Effector memory CD4-positive, alpha-beta T cell (primary cell): ENCODE measurements around the gene PDZRN4.
A peak's percentile ranks its signal among the peaks of the same experiment; 100 is the strongest.

ENCODE experiments used
- DNase-seq, 3 donors: peaks; one replicate each; pipeline ENCODE4 v3.0.0-alpha.2; 2020
- H3K27ac ChIP-seq: 2 replicates; pipeline ENCODE4 v1.7.0; 2013; ENCODE audit warnings: mild to moderate bottlenecking, low read length, moderate library complexity; ENCODE audit not compliant: insufficient read depth, poor library complexity, severe bottlenecking
- H3K27me3 ChIP-seq: replicated peaks from 2 replicates; pipeline ENCODE4 v1.7.0; 2013; ENCODE audit warnings: mild to moderate bottlenecking, low read length; ENCODE audit not compliant: insufficient read depth, control insufficient read depth, poor library complexity, severe bottlenecking
- H3K36me3 ChIP-seq: 2 replicates; pipeline ENCODE4 v1.7.0; 2013; ENCODE audit warnings: mild to moderate bottlenecking, low read length, moderate library complexity; ENCODE audit not compliant: control insufficient read depth, insufficient read depth
- H3K4me1 ChIP-seq: 2 replicates; pipeline ENCODE4 v1.7.0; 2013; ENCODE audit warnings: low read length, mild to moderate bottlenecking; ENCODE audit not compliant: control insufficient read depth, insufficient read depth, poor library complexity, severe bottlenecking
- H3K4me3 ChIP-seq: 2 replicates; pipeline ENCODE4 v1.7.0; 2013; ENCODE audit warnings: low read length, low read depth, mild to moderate bottlenecking; ENCODE audit not compliant: insufficient read depth, poor library complexity, severe bottlenecking
- H3K9me3 ChIP-seq: 2 replicates; pipeline ENCODE4 v1.7.0; 2013; ENCODE audit warnings: mild to moderate bottlenecking, low read length, moderate library complexity; ENCODE audit not compliant: control insufficient read depth

The PDZRN4 gene

GRCh38 chr12:41510470-41510869 lies 322.4 kb downstream of the PDZRN4 start:
- H3K4me3 ChIP-seq, result no peak overlapping the region
- no peak for DNase-seq
- H3K9me3 ChIP-seq, result no peaks in the 10 kb centered on the region
- no peaks in the 10 kb centered on the region for H3K4me1 ChIP-seq
- no peaks in the 10 kb centered on the region for H3K27me3 ChIP-seq
- H3K36me3 ChIP-seq, result no peaks in the 10 kb centered on the region
- H3K27ac ChIP-seq, result no peak overlapping the region

GRCh38 chr12:41511247-41511646 lies 323.1 kb downstream of the PDZRN4 start:
- H3K36me3 ChIP-seq, result no peaks in the 10 kb centered on the region
- no peaks in the 10 kb centered on the region for H3K27me3 ChIP-seq
- no peaks in the 10 kb centered on the region for H3K4me1 ChIP-seq
- H3K4me3 ChIP-seq, result no peak overlapping the region
- no peaks in the 10 kb centered on the region for H3K9me3 ChIP-seq
- DNase-seq, result no peak
- H3K27ac ChIP-seq, result no peak overlapping the region

- Histone ChIP-seq H3K4me1 (no peaks in the 10 kb centered on the region), H3K27me3 (no peaks in the 10 kb centered on the region), H3K27ac (no peak overlapping the region), H3K9me3 (no peaks in the 10 kb centered on the region), H3K36me3 (no peaks in the 10 kb centered on the region), H3K4me3 (no peak overlapping the region)
- DNase-seq, result no peak
Measured at GRCh38 chr12:41512497-41512896, 324.4 kb downstream of the PDZRN4 start.

GRCh38 chr12:41514021-41514777 lies 326.1 kb downstream of the PDZRN4 start:
- Histone ChIP-seq H3K27ac (no peak overlapping the region), H3K9me3 (no peaks in the 10 kb centered on the region), H3K4me1 (no peaks in the 10 kb centered on the region), H3K36me3 (no peaks in the 10 kb centered on the region), H3K4me3 (no peak overlapping the region), H3K27me3 (no peaks in the 10 kb centered on the region)
- no peak for DNase-seq

GRCh38 chr12:41514907-41515306 lies 326.8 kb downstream of the PDZRN4 start:
- no peak for DNase-seq
- Histone ChIP-seq H3K4me3 (no peak overlapping the region), H3K27me3 (no peaks in the 10 kb centered on the region), H3K27ac (no peak overlapping the region), H3K4me1 (no peaks in the 10 kb centered on the region), H3K9me3 (no peaks in the 10 kb centered on the region), H3K36me3 (no peaks in the 10 kb centered on the region)

- no peak overlapping the region for H3K4me3 ChIP-seq
- no peak overlapping the region for H3K27ac ChIP-seq
- H3K9me3 ChIP-seq, result no peaks in the 10 kb centered on the region
- no peaks in the 10 kb centered on the region for H3K4me1 ChIP-seq
- H3K36me3 ChIP-seq, result no peaks in the 10 kb centered on the region
- no peaks in the 10 kb centered on the region for H3K27me3 ChIP-seq
- no peak for DNase-seq
Measured at GRCh38 chr12:41515953-41516352, 327.8 kb downstream of the PDZRN4 start.

- Histone ChIP-seq H3K27ac (no peak overlapping the region), H3K27me3 (no peaks in the 10 kb centered on the region), H3K9me3 (no peaks in the 10 kb centered on the region), H3K4me1 (peaks cover 3% of the 10 kb centered on the region), H3K36me3 (no peaks in the 10 kb centered on the region), H3K4me3 (no peak overlapping the region)
- no peak for DNase-seq
Measured at GRCh38 chr12:41520869-41521268, 332.7 kb downstream of the PDZRN4 start.

GRCh38 chr12:41521872-41522379 lies 333.8 kb downstream of the PDZRN4 start:
- Histone ChIP-seq H3K27me3 (no peaks in the 10 kb centered on the region), H3K4me3 (peak overlapping the region; percentile 20), H3K9me3 (no peaks in the 10 kb centered on the region), H3K36me3 (no peaks in the 10 kb centered on the region), H3K4me1 (peaks cover 3% of the 10 kb centered on the region), H3K27ac (no peak overlapping the region)
- no peak for DNase-seq

GRCh38 chr12:41527062-41527461 lies 338.9 kb downstream of the PDZRN4 start:
- H3K27me3 ChIP-seq, result no peaks in the 10 kb centered on the region
- H3K9me3 ChIP-seq, result no peaks in the 10 kb centered on the region
- DNase-seq, result no peak
- H3K27ac ChIP-seq, result no peak overlapping the region
- no peak overlapping the region for H3K4me3 ChIP-seq
- H3K36me3 ChIP-seq, result no peaks in the 10 kb centered on the region
- H3K4me1 ChIP-seq, result peaks cover 3% of the 10 kb centered on the region

GRCh38 chr12:41527534-41528116 lies 339.5 kb downstream of the PDZRN4 start:
- H3K27ac ChIP-seq, result no peak overlapping the region
- no peaks in the 10 kb centered on the region for H3K27me3 ChIP-seq
- no peaks in the 10 kb centered on the region for H3K36me3 ChIP-seq
- no peak for DNase-seq
- no peaks in the 10 kb centered on the region for H3K9me3 ChIP-seq
- no peaks in the 10 kb centered on the region for H3K4me1 ChIP-seq
- no peak overlapping the region for H3K4me3 ChIP-seq
